CD4-positive, CD25-positive, alpha-beta regulatory T cell (primary cell): ENCODE measurements around the gene GFY. TPM values are rescaled to one million over a fixed set of nuclear protein-coding genes. Genes with fewer than 3 reads are reported as not detected.

ENCODE experiments used
- ATAC-seq, 2 donors: fragments of 150-1000 bp; cut with Tn5 transposase; one replicate each; pipeline ENCODE4 v1.10.0; 2021; ENCODE audit warnings: low read depth in 2 of 2, moderate number of reproducible peaks in 2 of 2, moderate library complexity in 1 of 2
- DNase-seq, 3 donors: peaks; one replicate each; pipeline versions ENCODE4 v3.0.0 to v3.0.0-alpha.2; 2012 to 2022; ENCODE audit warnings: mixed read lengths in 1 of 3
- H3K27ac ChIP-seq: one replicate; pipeline ENCODE4 v1.7.0; 2013; ENCODE audit warnings: mild to moderate bottlenecking, low read length; ENCODE audit not compliant: insufficient read depth, poor library complexity, severe bottlenecking
- H3K27me3 ChIP-seq: one replicate; pipeline ENCODE4 v1.7.0; 2013; ENCODE audit warnings: low read length; ENCODE audit not compliant: control insufficient read depth, insufficient read depth
- H3K36me3 ChIP-seq: one replicate; pipeline ENCODE4 v1.7.0; 2013; ENCODE audit warnings: mild to moderate bottlenecking, low read length, moderate library complexity; ENCODE audit not compliant: control insufficient read depth, insufficient read depth
- H3K4me1 ChIP-seq: 2 replicates; pipeline ENCODE4 v1.7.0; 2013; ENCODE audit warnings: mild to moderate bottlenecking, low read length; ENCODE audit not compliant: insufficient read depth, control insufficient read depth, poor library complexity, severe bottlenecking
- H3K4me3 ChIP-seq: one replicate; pipeline ENCODE4 v1.7.0; 2013; ENCODE audit warnings: low read depth, mild to moderate bottlenecking, low read length, moderate library complexity
- H3K9me3 ChIP-seq, 2 experiments: 1 replicate in 1 of 2; 2 replicates in 1 of 2; pipeline ENCODE4 v1.7.0; 2013; ENCODE audit warnings: low read length in 2 of 2, mild to moderate bottlenecking in 1 of 2, moderate library complexity in 1 of 2; ENCODE audit not compliant: control insufficient read depth in 2 of 2
- H3K27ac Mint-ChIP-seq, 3 donors: one replicate each; pipeline ENCODE4 v1.8.0; 2020 to 2022; ENCODE audit warnings: mild to moderate bottlenecking in 3 of 3, mixed read lengths in 3 of 3, moderate library complexity in 2 of 3
- H3K27me3 Mint-ChIP-seq: one replicate; pipeline ENCODE4 v1.8.0; 2022; ENCODE audit warnings: mild to moderate bottlenecking, mixed read lengths
- H3K36me3 Mint-ChIP-seq: one replicate; pipeline ENCODE4 v1.8.0; 2020; ENCODE audit warnings: mixed read lengths
- H3K4me1 Mint-ChIP-seq, 4 donors: one replicate each; pipeline ENCODE4 v1.8.0; 2020 to 2022; ENCODE audit warnings: mixed read lengths in 4 of 4, mild to moderate bottlenecking in 1 of 4
- H3K4me3 Mint-ChIP-seq, 4 donors: one replicate each; pipeline ENCODE4 v1.8.0; 2020 to 2022; ENCODE audit warnings: mild to moderate bottlenecking in 4 of 4, mixed read lengths in 4 of 4, moderate library complexity in 3 of 4
- H3K9me3 Mint-ChIP-seq, 7 donors: one replicate each; pipeline ENCODE4 v1.8.0; 2020 to 2022; ENCODE audit warnings: mixed read lengths in 7 of 7, mild to moderate bottlenecking in 3 of 7, moderate library complexity in 2 of 7
- polyA plus RNA-seq, 4 donors: library from polyadenylated mRNA; unstranded; fragments of 300-500 nt; fragmentation: Illumina TruSeq; gene quantifications; one replicate each; pipeline ENCODE4 v1.2.3, GENCODE V29; 2021
- total RNA-seq: library from RNA; stranded (reverse); gene quantifications from one replicate; pipeline ENCODE4 v1.2.3, GENCODE V29; 2022

Gene GFY
- total and polyA plus RNA-seq, 5 donors from 2014 or later, result not detected

GRCh38 chr19:49438261-49438660, 13.1 kb downstream of the GFY start:
- Mint-ChIP-seq H3K27me3 (peaks cover 91% of the 10 kb centered on the region), H3K36me3 (no peaks in the 10 kb centered on the region), H3K27ac (no peak overlapping the region), H3K4me3 (peak overlapping the region in 1 of 4 donors; percentile 1), H3K4me1 (peaks cover 0 to 50% (median 27%) of the 10 kb centered on the region in 4 donors), H3K9me3 (peaks cover 0 to 8% (median 1%) of the 10 kb centered on the region in 7 donors)
- DNase-seq, result no peak
- Histone ChIP-seq H3K4me1 (peaks cover 36% of the 10 kb centered on the region), H3K36me3 (no peaks in the 10 kb centered on the region), H3K27ac (no peak overlapping the region), H3K4me3 (no peak overlapping the region), H3K27me3 (peaks cover 47% of the 10 kb centered on the region), H3K9me3 (no peaks in the 10 kb centered on the region)
- no peak for ATAC-seq

GRCh38 chr19:49439836-49440235, 14.6 kb downstream of the GFY start:
- H3K4me1 ChIP-seq, result peaks cover 38% of the 10 kb centered on the region
- peaks cover 44% of the 10 kb centered on the region for H3K27me3 ChIP-seq

GRCh38 chr19:49440439-49441209, 15.4 kb downstream of the GFY start:
- DNase-seq, result no peak
- Mint-ChIP-seq H3K4me3 (peak overlapping the region in 3 of 4 donors; percentile 46 to 75 (median 67)), H3K27ac (peak overlapping the region in 1 of 3 donors; percentile 39), H3K27me3 (peaks cover 78% of the 10 kb centered on the region), H3K36me3 (no peaks in the 10 kb centered on the region), H3K4me1 (peaks cover 0 to 59% (median 26%) of the 10 kb centered on the region in 4 donors), H3K9me3 (peaks cover 0 to 8% (median 0%) of the 10 kb centered on the region in 7 donors)
- Histone ChIP-seq H3K27ac (no peak overlapping the region), H3K9me3 (no peaks in the 10 kb centered on the region), H3K4me3 (no peak overlapping the region), H3K4me1 (peaks cover 38% of the 10 kb centered on the region), H3K27me3 (peaks cover 38% of the 10 kb centered on the region), H3K36me3 (no peaks in the 10 kb centered on the region)
- ATAC-seq, result no peak

More at GRCh38 chr19:49439836-49440235, 14.6 kb downstream of the GFY start:
- no peak overlapping the region for H3K27ac Mint-ChIP-seq
- peaks cover 0 to 8% (median 0%) of the 10 kb centered on the region in 7 donors for H3K9me3 Mint-ChIP-seq
- Histone ChIP-seq H3K9me3 (no peaks in the 10 kb centered on the region), H3K36me3 (no peaks in the 10 kb centered on the region), H3K4me3 (no peak overlapping the region), H3K27ac (no peak overlapping the region)
- peaks cover 0 to 58% (median 29%) of the 10 kb centered on the region in 4 donors for H3K4me1 Mint-ChIP-seq
- H3K4me3 Mint-ChIP-seq, result peak overlapping the region in 3 of 4 donors; percentile 12 to 75 (median 41)
- no peaks in the 10 kb centered on the region for H3K36me3 Mint-ChIP-seq
- no peak for ATAC-seq
- DNase-seq, result no peak
- peaks cover 86% of the 10 kb centered on the region for H3K27me3 Mint-ChIP-seq

GRCh38 chr19:49441210-49441959, 16.2 kb downstream of the GFY start, which contains the start of gene SLC17A7:
Gene SLC17A7 (minus strand): TSS chr19:49441527. CDS start chr19:49441379, 148 bp downstream.
- peaks cover 4% of the 10 kb centered on the region for H3K36me3 Mint-ChIP-seq
- H3K27ac Mint-ChIP-seq, result peak within 1 kb of the TSS; percentile 39 to 86 (median 47)
- Histone ChIP-seq H3K27ac (no peak within 1 kb of the TSS), H3K4me1 (peaks cover 38% of the 10 kb centered on the region), H3K4me3 (no peak within 1 kb of the TSS), H3K9me3 (no peaks in the 10 kb centered on the region), H3K27me3 (peaks cover 36% of the 10 kb centered on the region), H3K36me3 (peaks cover 5% of the 10 kb centered on the region)
- peaks cover 72% of the 10 kb centered on the region for H3K27me3 Mint-ChIP-seq
- peak within 1 kb of the TSS; percentile 82 to 92 (median 86) for H3K4me3 Mint-ChIP-seq
- H3K4me1 Mint-ChIP-seq, result peaks cover 0 to 56% (median 27%) of the 10 kb centered on the region in 4 donors
- DNase-seq, result peak in 2 of 3 donors; percentile 44 to 45
- no peak for ATAC-seq
- H3K9me3 Mint-ChIP-seq, result peaks cover 0 to 7% (median 0%) of the 10 kb centered on the region in 7 donors

- peaks cover 0 to 55% (median 26%) of the 10 kb centered on the region in 4 donors for H3K4me1 Mint-ChIP-seq
- peak overlapping the region in 2 of 3 donors; percentile 47 to 86 for H3K27ac Mint-ChIP-seq
- peaks cover 36% of the 10 kb centered on the region for H3K27me3 ChIP-seq
- H3K9me3 ChIP-seq, result no peaks in the 10 kb centered on the region
- H3K9me3 Mint-ChIP-seq, result peaks cover 0 to 7% (median 0%) of the 10 kb centered on the region in 7 donors
- ATAC-seq (no peak), DNase-seq (no peak)
- H3K27ac ChIP-seq, result no peak overlapping the region
- H3K27me3 Mint-ChIP-seq, result peaks cover 66% of the 10 kb centered on the region
- no peak overlapping the region for H3K4me3 ChIP-seq
- peaks cover 4% of the 10 kb centered on the region for H3K36me3 Mint-ChIP-seq
- peak overlapping the region; percentile 82 to 92 (median 86) for H3K4me3 Mint-ChIP-seq
- H3K36me3 ChIP-seq, result peaks cover 11% of the 10 kb centered on the region
- H3K4me1 ChIP-seq, result peaks cover 32% of the 10 kb centered on the region
Observed at GRCh38 chr19:49441960-49442350, 16.8 kb downstream of the GFY start.

- Histone ChIP-seq H3K4me3 (no peak overlapping the region), H3K4me1 (peaks cover 31% of the 10 kb centered on the region), H3K27ac (no peak overlapping the region), H3K9me3 (no peaks in the 10 kb centered on the region), H3K36me3 (peaks cover 14% of the 10 kb centered on the region), H3K27me3 (peaks cover 35% of the 10 kb centered on the region)
- H3K36me3 Mint-ChIP-seq, result peaks cover 4% of the 10 kb centered on the region
- peak overlapping the region in 2 of 3 donors; percentile 47 to 86 for H3K27ac Mint-ChIP-seq
- H3K27me3 Mint-ChIP-seq, result peaks cover 62% of the 10 kb centered on the region
- peak in 1 of 3 donors; percentile 28 for DNase-seq
- ATAC-seq, result no peak
- H3K9me3 Mint-ChIP-seq, result peaks cover 0 to 6% (median 0%) of the 10 kb centered on the region in 7 donors
- peaks cover 0 to 53% (median 24%) of the 10 kb centered on the region in 4 donors for H3K4me1 Mint-ChIP-seq
- H3K4me3 Mint-ChIP-seq, result peak overlapping the region; percentile 82 to 92 (median 86)
Observed at GRCh38 chr19:49442354-49442753, 17.2 kb downstream of the GFY start.

- Histone ChIP-seq H3K36me3 (peaks cover 16% of the 10 kb centered on the region), H3K4me1 (peaks cover 32% of the 10 kb centered on the region), H3K9me3 (no peaks in the 10 kb centered on the region), H3K27ac (no peak overlapping the region), H3K27me3 (peaks cover 31% of the 10 kb centered on the region), H3K4me3 (peak overlapping the region; percentile 41)
- peak; percentile 5 for ATAC-seq
- peak overlapping the region; percentile 82 to 96 (median 86) for H3K4me3 Mint-ChIP-seq
- H3K9me3 Mint-ChIP-seq, result peaks cover 0 to 5% (median 0%) of the 10 kb centered on the region in 7 donors
- no peak overlapping the region for H3K27ac Mint-ChIP-seq
- peak in 2 of 3 donors; percentile 49 to 51 for DNase-seq
- H3K27me3 Mint-ChIP-seq, result peaks cover 57% of the 10 kb centered on the region
- H3K36me3 Mint-ChIP-seq, result peaks cover 4% of the 10 kb centered on the region
- peaks cover 0 to 53% (median 23%) of the 10 kb centered on the region in 4 donors for H3K4me1 Mint-ChIP-seq
Observed at GRCh38 chr19:49442771-49443365, 17.7 kb downstream of the GFY start.
